Stimulated activated CD8-positive, alpha-beta memory T cell treated with anti-CD3 and anti-CD28 coated beads, Interleukin-7, amount 100 ng/mL, for 24 hours (primary cell): ENCODE measurements around the gene PLPPR5.

ENCODE experiments used
- DNase-seq: peaks from one replicate; pipeline ENCODE4 v3.0.0-alpha.2; 2020; ENCODE audit warnings: low read depth

The PLPPR5 gene

GRCh38 chr1:98969798-98970490 lies 34.7 kb downstream of the PLPPR5 start:
- DNase-seq: no peak

DNA sequence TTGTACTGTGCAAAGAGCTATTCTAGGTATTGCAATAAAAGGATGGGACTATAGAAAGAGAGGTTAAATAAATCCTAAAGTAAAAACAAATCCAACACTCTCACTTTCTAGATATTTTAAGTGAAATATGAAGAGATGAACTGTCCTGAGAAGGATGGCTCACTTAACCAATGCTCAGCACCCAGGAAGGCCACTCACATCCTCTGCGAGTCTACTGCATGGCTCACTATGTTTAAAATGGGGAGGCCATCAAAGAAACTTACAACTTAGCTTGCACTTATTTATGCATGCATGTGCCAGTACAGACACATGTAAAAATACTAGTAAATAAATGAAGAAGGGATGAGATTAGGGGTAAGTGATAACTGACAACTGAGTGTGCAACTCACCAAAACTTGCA lies 37.5 kb downstream of the PLPPR5 start:
- no peak for DNase-seq

GRCh38 chr1:98965394-98965793 lies 39.3 kb downstream of the PLPPR5 start:
- DNase-seq: no peak

- DNase-seq: no peak
Measured at GRCh38 chr1:98964198-98964597, 40.5 kb downstream of the PLPPR5 start.

DNA sequence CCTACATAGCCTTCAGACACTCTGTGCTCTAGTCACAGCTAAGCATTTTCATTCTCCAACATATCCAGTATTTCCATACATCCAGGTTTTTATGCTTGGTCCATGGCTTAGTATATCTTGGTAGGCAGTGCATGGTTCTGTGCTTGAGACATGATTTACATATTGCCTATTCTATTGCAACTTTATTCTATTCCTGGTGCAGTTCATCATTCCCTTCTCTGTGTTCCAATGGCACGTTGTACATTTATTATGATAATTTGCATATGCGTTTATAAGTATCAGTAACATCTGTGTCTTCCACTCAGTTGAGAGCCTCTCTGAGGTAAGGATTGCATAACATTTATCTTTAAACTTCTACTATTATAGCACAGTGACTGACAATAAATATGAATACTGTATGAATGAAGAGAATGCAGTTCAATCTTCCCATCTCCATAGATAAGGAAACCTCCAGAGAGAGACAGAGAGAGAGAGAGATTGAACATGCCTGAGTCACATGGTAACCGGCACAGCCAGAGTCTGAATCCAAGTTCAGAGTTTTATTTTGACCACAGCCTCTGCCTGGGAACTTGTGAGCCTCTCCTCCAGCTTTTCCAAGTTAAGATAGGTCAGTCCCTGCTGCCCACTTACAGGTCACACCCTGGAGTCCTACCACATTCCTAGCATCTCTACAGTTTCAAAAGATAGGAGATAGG lies 41.5 kb downstream of the PLPPR5 start:
- DNase-seq: no peak

DNA sequence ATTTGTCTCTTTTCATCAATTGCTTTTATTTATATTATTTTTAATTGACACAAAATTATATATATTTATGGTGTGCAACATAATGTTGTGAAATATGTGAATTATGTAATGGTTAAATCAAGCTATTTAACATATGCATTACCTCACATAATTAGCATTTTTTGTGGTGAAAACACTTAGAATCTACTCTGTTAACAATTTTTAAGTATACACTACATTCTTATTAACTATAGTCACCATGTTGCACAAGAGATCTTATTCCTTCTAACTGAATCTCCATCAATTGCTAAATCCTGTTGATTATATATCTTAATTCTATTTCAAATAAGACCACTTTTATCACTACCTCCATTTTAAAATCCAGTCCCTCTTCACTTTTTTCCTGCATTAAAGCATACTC lies 42.5 kb downstream of the PLPPR5 start:
- DNase-seq: no peak

DNA sequence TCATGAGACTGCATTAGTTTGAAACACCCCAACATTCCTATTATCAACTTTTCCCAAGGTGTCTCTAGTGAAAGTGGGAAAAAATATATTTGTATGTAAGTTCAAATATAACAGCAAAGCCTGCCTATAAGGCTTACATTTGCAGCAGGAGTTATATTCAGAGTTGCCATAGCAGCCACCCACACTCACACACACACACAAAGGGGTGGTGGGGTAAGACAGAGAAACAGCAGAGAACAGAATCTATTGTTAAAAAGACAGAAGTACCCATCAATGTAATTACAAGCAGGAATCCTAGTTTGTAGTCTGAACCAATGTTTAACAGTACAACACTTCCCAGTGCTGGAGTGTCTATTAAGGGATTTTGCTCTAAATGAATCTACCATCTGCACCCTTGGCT lies 55.0 kb downstream of the PLPPR5 start:
- no peak for DNase-seq

DNA sequence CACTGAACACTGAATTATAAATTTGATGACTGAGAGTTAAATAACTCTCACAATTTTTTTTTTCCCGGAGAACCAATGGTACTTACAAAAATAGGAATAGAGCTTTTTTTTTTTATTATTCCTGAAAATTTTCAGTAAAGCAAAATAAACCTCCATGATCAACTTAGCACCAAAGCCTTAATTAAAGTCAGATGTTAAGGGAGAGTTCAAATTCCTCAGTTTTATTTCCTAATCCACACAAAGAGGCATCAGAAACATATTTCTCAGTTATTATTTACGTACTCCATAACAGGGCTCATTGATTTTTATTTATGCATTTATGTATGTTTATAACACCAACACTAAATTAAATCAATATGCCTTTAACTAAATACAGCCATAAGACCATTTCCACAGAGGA lies 55.5 kb downstream of the PLPPR5 start:
- DNase-seq: no peak

- no peak for DNase-seq
Measured at GRCh38 chr1:98947071-98947470, 57.6 kb downstream of the PLPPR5 start.

DNA sequence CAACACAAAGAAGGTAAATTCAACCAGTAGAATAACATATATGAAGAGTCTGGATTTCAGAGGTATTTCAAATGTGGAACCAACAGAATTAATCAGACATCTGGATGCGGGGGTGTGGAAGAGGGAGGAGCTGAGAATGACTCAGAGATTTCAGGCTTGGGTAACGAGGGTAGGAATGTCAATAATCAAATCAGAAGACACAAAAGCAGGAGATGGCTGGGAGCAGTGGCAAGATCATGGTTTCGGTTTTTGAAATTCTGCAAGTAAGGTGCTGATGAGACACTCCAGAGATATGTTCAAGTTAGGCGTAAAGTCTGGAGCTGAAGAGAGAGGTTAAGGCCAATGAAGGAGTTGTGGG lies 64.0 kb downstream of the PLPPR5 start:
- DNase-seq: no peak

GRCh38 chr1:98940069-98940721 lies 64.5 kb downstream of the PLPPR5 start:
- no peak for DNase-seq

- no peak for DNase-seq
Measured at GRCh38 chr1:98939471-98939870, 65.2 kb downstream of the PLPPR5 start.

- DNase-seq: no peak
Measured at GRCh38 chr1:98937347-98937746, 67.3 kb downstream of the PLPPR5 start.

DNA sequence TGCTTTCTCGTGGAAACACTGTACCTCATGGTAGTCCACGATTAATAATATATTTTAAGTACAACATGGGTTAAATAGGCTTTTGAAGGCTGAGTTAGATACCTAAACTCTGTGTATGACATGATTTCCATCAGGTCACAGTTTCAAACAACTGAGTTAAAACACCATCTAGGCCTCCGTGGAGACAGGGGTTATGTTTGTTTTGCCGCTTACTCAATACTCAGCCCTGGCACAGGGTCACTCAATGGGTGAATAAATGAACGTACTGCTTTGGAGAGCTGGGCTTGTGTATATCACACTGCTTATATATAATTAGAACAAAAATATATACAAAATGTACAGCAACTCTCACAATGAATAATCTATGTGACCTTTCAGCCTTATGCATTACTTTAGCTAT lies 72.5 kb downstream of the PLPPR5 start:
- no peak for DNase-seq

DNA sequence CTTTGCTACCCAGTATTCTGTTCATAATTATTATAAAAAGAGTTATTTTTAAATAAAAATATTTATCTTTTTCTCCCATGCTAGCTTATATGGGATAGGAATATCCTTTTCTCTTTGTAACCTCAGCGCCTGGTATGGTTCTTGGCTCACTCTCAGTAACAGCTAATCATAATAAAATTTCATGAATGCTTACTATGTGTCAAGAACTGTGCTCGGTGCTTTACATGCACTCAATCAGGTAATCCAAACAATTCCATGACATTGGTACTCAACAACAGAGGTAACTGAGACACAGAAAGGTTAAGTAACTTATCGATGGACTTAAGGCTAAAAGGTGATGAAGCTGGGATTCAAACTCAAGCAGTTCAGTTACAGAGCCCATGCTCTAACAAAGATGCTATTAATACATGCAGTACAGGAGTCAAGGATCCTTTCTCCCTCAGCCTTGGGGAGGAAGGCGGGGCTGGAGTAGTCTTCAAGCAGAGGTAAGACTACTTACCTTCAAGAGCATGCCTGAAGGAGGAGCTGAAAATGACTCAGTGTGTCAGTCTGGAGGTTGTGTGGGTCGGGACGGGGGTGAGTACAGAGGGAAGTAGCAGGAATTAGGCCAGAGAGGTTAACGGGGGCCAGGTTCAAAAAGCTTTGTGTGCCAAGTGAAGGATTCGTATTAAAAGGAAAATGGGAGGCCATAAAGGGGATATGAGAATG lies 73.4 kb downstream of the PLPPR5 start:
- no peak for DNase-seq

DNA sequence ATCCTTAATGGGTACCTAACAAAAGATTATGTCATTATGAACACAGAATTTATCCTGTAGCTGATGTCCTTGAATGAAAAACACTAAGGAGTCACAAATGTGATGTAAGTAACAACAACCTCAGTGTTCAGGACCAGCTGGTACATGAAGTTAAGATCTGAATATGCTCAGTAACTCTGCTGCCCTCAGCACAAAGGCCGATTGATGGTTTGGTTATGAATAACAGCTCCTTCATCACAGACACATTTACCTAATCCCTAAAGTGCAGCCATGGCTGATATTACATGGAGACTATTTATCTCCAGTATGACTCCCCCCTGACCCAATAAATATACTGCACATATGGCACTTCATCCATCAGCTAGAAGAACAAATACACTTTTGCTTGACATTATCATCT lies 75.2 kb downstream of the PLPPR5 start:
- DNase-seq: no peak

- no peak for DNase-seq
Measured at GRCh38 chr1:98926597-98926996, 78.1 kb downstream of the PLPPR5 start.

- DNase-seq: no peak
Measured at GRCh38 chr1:98924977-98925376, 79.7 kb downstream of the PLPPR5 start.

DNA sequence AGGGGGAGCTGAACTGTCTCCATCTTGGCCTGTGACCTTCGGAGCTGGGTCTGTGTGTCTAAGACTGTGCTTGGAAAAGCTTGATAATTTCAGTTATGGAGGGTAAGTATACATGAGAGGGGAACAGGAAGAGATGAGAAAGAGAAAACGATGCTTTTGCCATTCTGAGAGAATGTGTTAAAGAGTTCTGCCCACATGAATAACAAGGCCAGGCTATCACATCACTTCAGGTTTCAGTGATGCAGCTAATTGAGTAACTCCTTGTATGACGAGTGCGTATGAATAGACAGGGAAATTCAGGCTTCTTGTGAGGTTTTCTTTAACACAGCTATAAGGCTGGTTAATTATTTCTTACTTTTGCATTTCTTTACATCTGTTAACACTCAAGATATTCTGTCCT lies 81.0 kb downstream of the PLPPR5 start:
- no peak for DNase-seq

DNA sequence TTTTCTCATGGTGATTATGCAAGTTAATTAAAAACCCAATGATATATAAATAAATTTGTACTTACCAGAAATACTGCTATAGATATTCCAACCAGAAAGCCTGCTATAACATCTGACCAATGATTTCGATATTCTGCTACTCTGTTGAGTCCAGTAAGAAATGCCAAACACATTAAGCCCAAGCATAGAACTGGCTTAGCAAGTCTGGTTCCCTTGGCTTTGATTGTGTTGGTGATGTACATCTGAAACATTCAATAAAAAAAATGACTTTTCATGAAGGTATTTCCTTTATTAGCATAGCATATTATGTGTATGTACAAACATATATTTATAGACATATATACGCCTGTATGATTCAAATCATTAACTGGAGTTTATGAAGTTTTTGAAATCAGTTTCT lies 82.8 kb downstream of the PLPPR5 start:
- no peak for DNase-seq

- DNase-seq: no peak
Measured at GRCh38 chr1:98920441-98921110, 84.1 kb downstream of the PLPPR5 start.

DNA sequence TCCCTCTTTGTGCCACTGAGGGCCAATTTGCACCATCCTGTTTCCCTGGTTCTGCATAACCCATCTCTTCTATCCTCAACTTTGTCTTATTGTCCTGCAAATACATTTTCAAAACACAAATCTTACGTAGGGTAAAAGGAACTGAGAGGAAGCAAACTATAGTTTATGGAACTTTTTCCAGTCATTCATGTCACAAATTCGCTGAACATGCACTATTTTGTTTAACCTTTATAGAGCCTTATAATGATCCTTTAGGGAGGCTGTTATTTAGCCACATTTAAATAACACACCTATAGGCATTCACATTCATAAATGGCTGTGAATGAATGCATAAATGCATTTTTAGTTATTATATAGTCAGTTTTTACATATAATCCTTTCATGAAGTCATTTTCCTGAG lies 85.0 kb downstream of the PLPPR5 start:
- DNase-seq: no peak
